T-helper 1 cell treated with Interleukin-12 subunit alpha and Interleukin-12 subunit beta and Interleukin-4 antibody, amounts not matched to agents 30 ng/mL and 1 ng/mL, for 36 hours (primary cell): ENCODE measurements around the gene ELOVL1. TPM values are rescaled to one million over a fixed set of nuclear protein-coding genes. Genes with fewer than 3 reads are reported as not detected.
"Not testable (repeated sequence)": the region's sequence is repeated elsewhere in the genome, so short reads cannot be mapped to it uniquely, and the experiment has no call there.

Experiments used
- intact Hi-C: fragments of 100-400 bp; cut with micrococcal nuclease; formaldehyde crosslinking; loops from one replicate; pipeline ENCODE4 v1.15.1; 2024
- total RNA-seq: library from RNA; stranded (reverse); gene quantifications from 2 replicates; pipeline ENCODE4 v1.2.3, GENCODE V29; 2022

Gene ELOVL1
- 72.8 and 78.9 TPM in 2 replicates for total RNA-seq

- intact Hi-C loops = loop anchor here (1.0 to 5.0 kb wide), 8 partner anchors 10 to 601 kb away; partner anchors contain the start of genes C1orf50, CDC20, CFAP57 and EBNA1BP2
Measured at GRCh38 chr1:43367904-43368645, at the start of gene ELOVL1. TSS of gene ELOVL1 (minus strand) at chr1:43368011. CDS start at chr1:43365609, 2,402 bp downstream.

GRCh38 chr1:43415901-43416300, 48.1 kb upstream of the ELOVL1 start:
- intact Hi-C loops = no loop called here

GRCh38 chr1:43414634-43415223, 46.9 kb upstream of the ELOVL1 start:
- intact Hi-C loops = loop anchor here (1.0 kb wide), 3 partner anchors 24 to 187 kb away; no protein-coding TSS in a partner anchor

- intact Hi-C loops = not testable (repeated sequence)
Measured at GRCh38 chr1:43413426-43413825, 45.6 kb upstream of the ELOVL1 start.

GRCh38 chr1:43410571-43410970, 42.8 kb upstream of the ELOVL1 start:
- intact Hi-C loops = no loop called here

GRCh38 chr1:43405876-43406234, 38.0 kb upstream of the ELOVL1 start:
- intact Hi-C loops = no loop called here

GRCh38 chr1:43405219-43405875, 37.5 kb upstream of the ELOVL1 start:
- intact Hi-C loops = no loop called here

GRCh38 chr1:43404353-43404752, 36.5 kb upstream of the ELOVL1 start:
- intact Hi-C loops = no loop called here

GRCh38 chr1:43402089-43402865, 34.5 kb upstream of the ELOVL1 start:
- intact Hi-C loops = no loop called here

GRCh38 chr1:43400441-43400840, 32.6 kb upstream of the ELOVL1 start:
- intact Hi-C loops = not testable (repeated sequence)

- intact Hi-C loops = loop anchor here (10.0 kb wide), 1 partner anchor 473 kb away; no protein-coding TSS in a partner anchor
Measured at GRCh38 chr1:43398227-43398626, 30.4 kb upstream of the ELOVL1 start.

GRCh38 chr1:43396059-43396458, 28.2 kb upstream of the ELOVL1 start:
- intact Hi-C loops = loop anchor here (10.0 kb wide), 1 partner anchor 471 kb away; no protein-coding TSS in a partner anchor

GRCh38 chr1:43395523-43395922, 27.7 kb upstream of the ELOVL1 start:
- intact Hi-C loops = loop anchor here (10.0 kb wide), 1 partner anchor 471 kb away; no protein-coding TSS in a partner anchor

GRCh38 chr1:43392702-43393101, 24.9 kb upstream of the ELOVL1 start:
- intact Hi-C loops = loop anchor here (10.0 kb wide), 1 partner anchor 468 kb away; no protein-coding TSS in a partner anchor

GRCh38 chr1:43389326-43390313, 21.8 kb upstream of the ELOVL1 start, which contains the start of the genes MED8 and SZT2:
TSS of gene MED8 (minus strand) at chr1:43389800. CDS start at chr1:43389764, 36 bp downstream.
TSS of gene SZT2 (plus strand) at chr1:43389899. CDS start at chr1:43389969, 70 bp downstream.
- intact Hi-C loops = loop anchor here (1.0 to 10.0 kb wide), 10 partner anchors 21 to 965 kb away; partner anchors contain the start of genes CDC20, CFAP57, EBNA1BP2 and ELOVL1

- intact Hi-C loops = loop anchor here (1.0 to 10.0 kb wide), 7 partner anchors 20 to 966 kb away; partner anchors contain the start of genes CDC20, CFAP57, EBNA1BP2 and ELOVL1
Measured at GRCh38 chr1:43388613-43389012, 20.8 kb upstream of the ELOVL1 start.

- intact Hi-C loops = loop anchor here (10.0 kb wide), 1 partner anchor 967 kb away; the partner anchor contains the start of gene ERI3
Measured at GRCh38 chr1:43387976-43388599, 20.3 kb upstream of the ELOVL1 start.

GRCh38 chr1:43386676-43387075, 18.9 kb upstream of the ELOVL1 start:
- intact Hi-C loops = loop anchor here (10.0 kb wide), 1 partner anchor 968 kb away; the partner anchor contains the start of gene ERI3

GRCh38 chr1:43383449-43383848, 15.6 kb upstream of the ELOVL1 start:
- intact Hi-C loops = loop anchor here (1.0 to 10.0 kb wide), 2 partner anchors 156 to 971 kb away; partner anchors contain the start of gene ERI3
